ES-I3 (cell line): ENCODE results near the gene CCDC88C.

Experiments used
- H3K36me3 ChIP-seq: 2 replicates; pipeline ENCODE4 v1.6.1; 2013; ENCODE audit warnings: mild to moderate bottlenecking, low read length, control low read depth, moderate library complexity; ENCODE audit not compliant: insufficient read depth
- H3K4me1 ChIP-seq: 2 replicates; pipeline ENCODE4 v1.6.1; 2013; ENCODE audit warnings: mild to moderate bottlenecking, control low read depth, low read length; ENCODE audit not compliant: insufficient read depth
- H3K9ac ChIP-seq: 2 replicates; pipeline ENCODE4 v1.6.1; 2013; ENCODE audit warnings: low read depth, mild to moderate bottlenecking, low read length, moderate library complexity
- H3K9me3 ChIP-seq: 2 replicates; pipeline ENCODE4 v1.6.1; 2013; ENCODE audit warnings: mild to moderate bottlenecking, low read length, moderate library complexity; ENCODE audit not compliant: control insufficient read depth, insufficient read depth

The CCDC88C gene

DNA sequence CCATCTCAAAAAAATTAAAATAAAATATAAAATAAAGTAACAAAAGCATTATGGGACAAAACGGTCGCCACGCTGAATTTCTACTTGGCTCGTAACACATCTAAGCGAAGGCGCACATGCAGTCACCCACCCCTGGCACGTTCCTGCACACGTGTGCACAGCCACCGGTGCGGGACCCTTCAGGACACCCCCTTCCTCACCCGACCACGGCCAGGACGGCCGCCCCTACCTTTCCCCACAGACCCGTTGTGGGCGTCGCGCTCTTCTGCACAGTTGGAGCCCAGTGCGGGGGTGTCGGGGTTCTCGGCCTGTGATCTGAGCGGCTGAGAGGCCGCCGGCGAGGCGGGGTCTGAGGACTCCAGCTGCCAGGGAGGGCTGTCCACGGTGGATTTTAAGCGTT lies 128.7 kb downstream of the CCDC88C start:
- Histone ChIP-seq H3K9me3 (no peaks in the 10 kb centered on the region), H3K36me3 (peaks cover 6% of the 10 kb centered on the region; the same call in 1 of the 2 replicates), H3K9ac (no peak overlapping the region), H3K4me1 (peaks cover 5% of the 10 kb centered on the region; the same call in 1 of the 2 replicates)

DNA sequence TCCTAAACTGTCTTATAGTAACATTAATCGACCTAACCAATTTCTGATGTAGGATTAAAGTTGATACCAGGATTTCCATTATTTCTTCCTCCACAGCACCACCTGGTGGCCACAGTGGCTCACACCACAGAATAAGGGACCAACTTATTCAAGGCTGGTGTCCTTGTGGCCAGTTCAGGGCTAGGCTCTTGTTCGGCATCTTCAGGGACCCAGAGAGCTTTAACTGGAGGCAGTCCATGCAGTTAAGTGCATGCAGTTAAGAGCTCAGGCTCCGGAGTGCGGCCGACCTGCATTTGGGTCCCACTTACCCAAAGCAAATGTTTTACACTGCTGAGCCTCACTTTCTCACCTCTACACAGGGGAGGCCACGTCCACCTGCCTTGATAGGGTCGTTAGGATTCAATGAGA lies 131.1 kb downstream of the CCDC88C start:
- H3K4me1 ChIP-seq: peaks cover 8% of the 10 kb centered on the region; the same call in 1 of the 2 replicates
- H3K9ac ChIP-seq: no peak overlapping the region
- peaks cover 4% of the 10 kb centered on the region for H3K36me3 ChIP-seq
- H3K9me3 ChIP-seq: no peaks in the 10 kb centered on the region

DNA sequence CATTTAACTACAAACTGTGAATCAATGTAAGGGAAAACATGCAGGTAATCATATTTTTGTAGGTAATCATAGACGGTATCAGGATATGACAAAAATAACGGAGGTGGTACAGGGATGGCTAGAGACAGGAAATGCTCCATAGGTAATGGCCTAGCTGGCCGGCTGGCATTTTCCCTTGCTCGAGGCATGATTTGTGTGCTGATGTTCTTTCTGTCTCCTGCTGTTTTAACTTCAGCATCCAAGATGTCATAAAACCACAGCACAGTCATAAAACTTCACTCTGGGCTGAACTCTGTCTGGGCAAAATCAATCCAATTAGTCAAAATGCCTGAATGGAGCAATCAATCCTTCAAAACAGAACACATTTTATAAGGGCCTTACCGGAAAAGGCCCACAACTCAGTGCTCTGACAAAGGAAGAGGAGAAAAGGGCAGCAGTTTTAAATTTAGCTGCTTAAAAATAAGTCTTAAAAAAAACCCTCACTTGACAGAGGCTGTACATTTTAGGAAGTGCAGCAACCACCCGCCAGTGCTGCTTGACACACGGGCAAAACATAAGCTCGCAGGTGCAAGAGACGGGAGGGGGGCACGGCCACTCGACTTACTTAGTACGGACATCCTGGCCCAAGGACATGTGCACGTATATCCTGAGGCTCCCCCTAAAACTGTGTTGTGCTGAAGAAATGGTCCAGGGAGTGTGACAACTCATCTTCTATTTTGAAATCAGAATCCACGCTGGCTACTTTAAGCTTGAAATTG lies 132.7 kb downstream of the CCDC88C start:
- H3K9ac ChIP-seq: no peak overlapping the region
- peaks cover 8% of the 10 kb centered on the region; the same call in 1 of the 2 replicates for H3K4me1 ChIP-seq
- peaks cover 4% of the 10 kb centered on the region for H3K36me3 ChIP-seq
- H3K9me3 ChIP-seq: no peaks in the 10 kb centered on the region

DNA sequence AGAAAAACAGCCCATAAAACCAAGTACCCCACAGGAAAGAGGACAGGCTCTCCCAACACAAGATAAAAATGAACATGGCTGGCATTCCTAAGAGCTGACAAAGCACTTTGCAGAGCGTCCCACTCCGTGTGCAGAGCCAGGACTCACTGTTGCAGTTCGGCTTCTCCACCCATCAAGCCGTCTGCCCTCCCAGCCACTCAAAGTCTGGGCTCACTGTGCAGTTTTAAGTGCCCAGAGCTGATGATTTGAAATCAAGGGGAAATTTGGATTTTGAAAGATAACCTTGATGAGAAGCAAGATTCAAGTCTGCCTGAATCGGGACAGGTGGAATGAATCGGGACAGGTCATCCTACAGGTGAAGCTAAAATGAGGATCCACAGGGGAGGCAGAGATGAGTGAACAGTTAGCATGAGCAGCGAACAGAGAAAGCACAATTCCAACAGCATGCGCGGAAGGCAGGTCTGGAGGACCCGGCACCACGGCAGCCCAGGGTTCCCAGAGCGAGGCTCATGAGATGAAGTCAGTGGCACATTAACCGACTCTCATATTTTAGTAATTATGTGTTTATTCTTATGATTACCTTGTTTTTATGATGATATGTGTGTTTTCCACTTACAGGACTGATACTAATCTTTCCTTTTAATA lies 133.4 kb downstream of the CCDC88C start:
- no peaks in the 10 kb centered on the region for H3K9me3 ChIP-seq
- peaks cover 8% of the 10 kb centered on the region; the same call in 1 of the 2 replicates for H3K4me1 ChIP-seq
- H3K9ac ChIP-seq: no peak overlapping the region
- peaks cover 4% of the 10 kb centered on the region for H3K36me3 ChIP-seq

DNA sequence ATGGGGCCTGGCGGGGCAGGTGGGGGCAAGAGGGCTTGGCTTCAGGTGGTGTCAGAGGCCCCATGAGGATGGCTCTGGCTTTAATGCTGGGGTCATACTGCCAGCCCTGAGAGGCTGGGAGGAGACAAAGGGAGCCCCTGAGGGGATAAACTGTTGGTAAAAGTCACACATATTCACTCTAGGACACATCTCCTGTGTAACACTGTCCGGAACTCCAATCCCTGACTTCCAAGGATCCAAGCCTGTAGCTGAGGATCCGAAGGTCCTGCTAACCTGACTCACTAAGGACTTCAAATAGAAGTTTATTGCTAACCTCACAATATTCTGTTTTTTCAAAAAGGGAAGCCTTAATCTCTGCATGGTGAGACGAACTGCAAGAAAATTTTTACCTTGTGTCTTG lies 134.0 kb downstream of the CCDC88C start:
- Histone ChIP-seq H3K36me3 (peaks cover 4% of the 10 kb centered on the region), H3K9ac (no peak overlapping the region), H3K9me3 (no peaks in the 10 kb centered on the region), H3K4me1 (peaks cover 8% of the 10 kb centered on the region; the same call in 1 of the 2 replicates)

DNA sequence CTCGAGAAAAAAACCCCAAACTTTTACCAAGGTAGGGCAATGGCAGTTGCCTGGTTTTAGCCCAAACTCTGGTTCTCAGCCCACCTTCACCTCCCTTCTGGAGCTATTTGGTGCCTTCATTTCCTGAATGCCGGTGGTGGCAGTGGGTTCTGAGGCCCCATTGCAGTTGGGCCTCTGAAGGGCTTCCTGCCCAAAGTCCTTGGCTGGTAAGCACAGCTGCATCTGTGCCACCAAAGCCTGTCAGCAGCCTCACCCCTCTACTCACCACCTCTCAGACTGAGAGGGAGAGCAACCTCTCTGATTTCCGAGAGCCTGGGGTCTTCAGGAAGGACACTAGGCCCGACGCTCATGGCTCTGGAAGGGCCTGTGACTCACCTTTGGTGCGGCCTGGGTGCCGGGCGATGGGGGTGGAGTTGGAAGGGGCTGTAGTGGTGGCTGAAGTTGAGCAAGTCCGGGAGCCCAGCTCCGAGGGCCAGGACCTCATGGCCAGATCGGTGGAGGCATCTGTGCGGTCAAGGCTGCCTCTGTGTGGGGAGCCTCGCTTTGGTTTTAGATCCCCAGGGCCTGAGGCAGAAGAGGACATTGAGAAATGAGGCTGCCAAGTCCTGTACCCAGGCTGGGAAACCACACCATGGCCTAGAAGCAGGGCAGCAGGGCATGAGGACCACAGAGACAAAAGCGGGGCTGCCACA lies 134.5 kb downstream of the CCDC88C start:
- Histone ChIP-seq H3K36me3 (peaks cover 4% of the 10 kb centered on the region), H3K4me1 (peaks cover 8% of the 10 kb centered on the region; the same call in 1 of the 2 replicates), H3K9me3 (no peaks in the 10 kb centered on the region), H3K9ac (no peak overlapping the region)

DNA sequence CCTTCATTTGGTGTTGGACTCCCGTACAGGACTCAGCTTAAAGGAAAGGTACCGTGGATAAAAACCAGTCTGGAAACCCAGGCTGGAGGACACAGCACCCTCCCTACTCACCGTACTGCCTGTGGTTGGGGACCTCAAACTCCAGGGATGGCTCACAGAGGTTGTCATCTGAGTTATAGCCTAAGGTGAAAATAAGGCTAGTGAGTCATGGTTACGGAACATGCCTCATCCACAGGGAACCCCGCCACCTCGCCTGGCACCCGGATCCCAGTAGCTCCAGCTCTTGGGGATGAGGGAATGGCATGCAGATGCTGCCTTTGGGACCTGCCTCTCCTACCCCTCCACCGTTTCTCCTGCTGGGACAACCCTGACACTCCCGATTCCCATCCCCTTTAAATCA lies 136.3 kb downstream of the CCDC88C start:
- no peaks in the 10 kb centered on the region for H3K9me3 ChIP-seq
- H3K9ac ChIP-seq: no peak overlapping the region
- peaks cover 8% of the 10 kb centered on the region for H3K36me3 ChIP-seq
- peaks cover 8% of the 10 kb centered on the region; the same call in 1 of the 2 replicates for H3K4me1 ChIP-seq

DNA sequence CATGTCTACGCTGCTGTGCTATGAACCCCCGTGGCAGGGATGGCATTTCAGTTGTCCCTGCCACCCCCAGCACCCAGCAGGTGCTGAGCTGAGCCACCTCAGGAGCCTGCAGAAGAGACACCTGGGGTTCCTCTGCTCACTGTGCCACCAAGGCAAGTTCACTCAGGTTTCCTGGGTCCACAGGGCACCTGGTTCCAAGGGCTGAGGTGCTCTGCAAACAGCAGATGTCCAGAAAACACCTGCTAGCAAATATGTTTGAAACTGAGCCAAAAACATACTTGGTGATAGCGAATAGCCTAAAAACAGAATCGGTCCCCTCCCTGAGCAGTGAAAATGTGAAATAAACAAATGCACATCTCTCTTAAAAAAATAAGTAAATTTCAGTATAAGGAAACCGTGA lies 137.5 kb downstream of the CCDC88C start:
- H3K9me3 ChIP-seq: no peaks in the 10 kb centered on the region
- H3K9ac ChIP-seq: no peak overlapping the region
- H3K36me3 ChIP-seq: peaks cover 8% of the 10 kb centered on the region
- peaks cover 8% of the 10 kb centered on the region; the same call in 1 of the 2 replicates for H3K4me1 ChIP-seq

DNA sequence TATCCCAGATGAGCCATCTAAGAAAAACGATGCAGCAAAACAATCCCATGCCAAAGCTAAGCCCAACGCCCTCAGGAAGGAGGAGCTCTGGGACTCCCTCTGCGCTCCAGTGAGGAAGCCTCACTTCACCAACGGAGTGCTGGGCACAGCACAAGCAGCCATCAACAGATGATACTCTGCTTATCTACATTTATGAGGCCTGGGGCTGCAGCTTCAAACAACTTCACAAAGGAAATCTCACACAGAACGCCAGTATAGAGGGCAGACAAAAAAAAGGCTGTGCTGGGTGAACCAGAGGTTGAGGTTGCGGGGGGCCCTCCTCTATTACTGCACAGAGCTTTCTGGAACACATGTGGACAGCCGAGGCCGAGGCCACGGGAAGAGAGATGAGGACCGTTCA lies 138.3 kb downstream of the CCDC88C start:
- Histone ChIP-seq H3K9me3 (no peaks in the 10 kb centered on the region), H3K4me1 (peaks cover 7% of the 10 kb centered on the region; the same call in 1 of the 2 replicates), H3K9ac (no peak overlapping the region), H3K36me3 (peaks cover 4% of the 10 kb centered on the region)

DNA sequence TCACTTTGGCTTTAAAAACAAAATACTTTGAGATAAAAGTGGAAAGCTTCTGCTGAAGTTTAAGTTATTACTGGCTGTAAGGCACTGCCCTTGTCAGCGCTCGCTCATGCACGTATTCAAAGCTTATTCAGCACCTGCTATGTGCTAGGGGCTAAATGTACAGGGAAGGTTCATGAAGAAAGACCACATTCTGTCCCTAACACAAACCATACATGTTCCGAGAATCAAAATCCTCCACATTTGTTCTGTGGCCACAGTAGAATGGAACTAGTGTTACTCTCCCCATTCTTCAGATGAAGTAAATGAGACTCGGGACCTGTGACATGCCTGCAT lies 139.3 kb downstream of the CCDC88C start:
- Histone ChIP-seq H3K9me3 (no peaks in the 10 kb centered on the region), H3K36me3 (peaks cover 4% of the 10 kb centered on the region), H3K4me1 (no peaks in the 10 kb centered on the region), H3K9ac (no peak overlapping the region)

DNA sequence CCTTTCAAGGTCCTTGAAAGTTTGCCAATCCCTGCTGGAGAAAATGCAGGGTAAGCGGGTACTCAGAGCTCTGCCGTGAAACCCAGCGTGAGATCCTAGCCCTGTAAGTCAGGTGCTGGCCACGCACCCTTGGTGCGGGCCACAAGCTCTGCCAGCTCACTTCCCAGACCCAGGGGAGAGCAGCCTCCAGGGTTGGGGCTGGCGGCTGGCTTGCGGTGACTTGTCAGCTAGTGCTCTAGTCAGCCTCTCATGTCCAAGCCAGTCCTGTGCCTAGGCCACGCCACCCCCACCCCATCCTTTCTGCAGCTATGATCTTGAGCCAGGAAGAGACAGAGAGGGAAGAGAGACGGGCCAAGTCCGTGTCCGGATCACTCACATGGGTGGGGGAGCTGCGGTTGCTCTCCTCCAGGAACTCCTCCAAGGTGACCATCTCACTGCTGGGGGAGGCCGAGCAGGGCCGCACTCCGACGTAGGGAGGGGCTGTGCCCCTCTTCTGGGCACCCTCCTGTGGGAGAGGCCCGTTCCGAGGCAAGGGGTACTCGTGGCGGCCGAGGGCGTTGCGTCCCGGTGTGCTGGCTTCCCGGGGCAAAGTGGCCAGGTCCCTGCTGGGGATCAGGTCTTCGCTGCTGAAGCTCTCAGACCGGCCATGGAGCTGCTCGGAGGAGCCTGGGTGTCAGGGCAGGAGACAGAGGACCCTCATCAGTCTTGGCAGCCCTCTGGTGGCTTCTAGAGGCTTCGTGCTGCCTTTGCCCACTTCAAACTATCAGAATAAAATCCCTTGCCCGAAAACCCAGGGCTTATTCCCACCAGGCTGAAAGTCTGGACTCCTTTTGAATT lies 139.9 kb downstream of the CCDC88C start:
- H3K9ac ChIP-seq: no peak overlapping the region
- no peaks in the 10 kb centered on the region for H3K9me3 ChIP-seq
- no peaks in the 10 kb centered on the region for H3K4me1 ChIP-seq
- peaks cover 4% of the 10 kb centered on the region for H3K36me3 ChIP-seq

DNA sequence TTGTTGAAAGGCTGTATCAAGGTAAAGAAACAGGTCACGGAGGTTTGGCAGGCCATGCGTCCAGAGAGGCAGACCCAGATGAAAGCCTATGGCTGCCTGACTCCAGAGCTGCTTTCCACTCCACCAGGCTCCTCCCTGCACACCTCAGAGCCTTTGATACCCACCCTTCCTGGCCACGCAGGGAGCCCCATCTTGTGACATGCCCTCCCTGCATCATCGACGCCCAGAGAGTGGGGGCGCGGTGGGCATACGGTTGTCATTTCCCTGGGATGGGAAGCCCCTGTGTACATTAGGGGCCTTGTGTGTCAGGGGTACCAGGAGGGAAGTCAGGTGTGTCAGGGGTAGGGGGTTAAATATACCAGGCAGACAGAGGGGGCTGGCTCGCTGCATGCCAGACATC lies 142.8 kb downstream of the CCDC88C start:
- H3K36me3 ChIP-seq: peaks cover 4% of the 10 kb centered on the region; the same call in 1 of the 2 replicates
- no peaks in the 10 kb centered on the region for H3K9me3 ChIP-seq
- no peak overlapping the region for H3K9ac ChIP-seq
- no peaks in the 10 kb centered on the region for H3K4me1 ChIP-seq

DNA sequence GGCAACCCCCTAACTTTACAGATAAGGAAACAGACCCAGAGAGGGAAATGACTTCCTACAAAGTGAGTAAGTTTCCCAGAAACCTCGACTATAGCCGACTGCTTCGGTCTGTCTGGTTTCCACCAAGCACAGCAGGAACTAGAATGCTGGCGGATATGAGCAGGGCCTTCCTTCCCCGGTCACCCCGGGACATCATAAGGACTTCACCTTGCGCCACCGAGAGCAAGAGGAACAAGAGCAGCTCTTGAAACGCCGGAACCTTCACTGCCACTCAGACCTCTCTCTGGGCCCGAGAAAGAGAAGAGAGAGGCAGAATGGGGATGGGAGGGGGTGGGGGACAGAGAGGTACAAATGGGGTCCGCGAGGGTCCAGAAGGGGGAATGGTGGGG lies 143.7 kb downstream of the CCDC88C start:
- no peaks in the 10 kb centered on the region for H3K9me3 ChIP-seq
- no peaks in the 10 kb centered on the region for H3K4me1 ChIP-seq
- no peak overlapping the region for H3K9ac ChIP-seq
- peaks cover 4% of the 10 kb centered on the region; the same call in 1 of the 2 replicates for H3K36me3 ChIP-seq
